NCI-H774 (cell line): Measurements from ENCODE around the gene YPEL5.
A peak's percentile ranks its signal among the peaks of the same experiment; 100 is the strongest.

Experiments
- DNase-seq: peaks from one replicate; lab custom pipeline; 2025; lab: John Stamatoyannopoulos, UW

YPEL5 gene

DNA sequence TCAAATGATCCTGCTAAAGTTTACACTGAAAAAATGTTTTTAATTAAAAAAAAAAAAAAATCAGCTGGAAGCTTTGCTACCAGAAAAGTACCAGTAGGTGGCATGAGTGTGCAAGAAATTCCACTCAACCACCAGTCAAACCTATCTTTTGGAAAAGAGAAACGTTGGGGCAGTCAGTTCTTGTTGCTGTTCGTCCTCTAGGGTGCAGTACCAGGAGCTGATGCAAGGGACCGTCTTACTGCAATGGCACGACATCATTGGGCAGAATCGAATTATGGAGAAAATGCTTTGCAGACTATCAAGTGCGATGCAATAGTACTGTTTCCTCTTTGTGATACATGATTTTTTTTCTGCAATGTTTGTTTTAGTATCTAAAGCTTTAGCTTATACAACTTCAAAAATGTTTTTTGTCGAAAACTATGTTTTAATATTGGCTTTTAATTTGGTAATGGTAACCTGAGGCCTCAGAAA lies 18.3 kb downstream of the YPEL5 start:
- DNase-seq, result peak; percentile 80

DNA sequence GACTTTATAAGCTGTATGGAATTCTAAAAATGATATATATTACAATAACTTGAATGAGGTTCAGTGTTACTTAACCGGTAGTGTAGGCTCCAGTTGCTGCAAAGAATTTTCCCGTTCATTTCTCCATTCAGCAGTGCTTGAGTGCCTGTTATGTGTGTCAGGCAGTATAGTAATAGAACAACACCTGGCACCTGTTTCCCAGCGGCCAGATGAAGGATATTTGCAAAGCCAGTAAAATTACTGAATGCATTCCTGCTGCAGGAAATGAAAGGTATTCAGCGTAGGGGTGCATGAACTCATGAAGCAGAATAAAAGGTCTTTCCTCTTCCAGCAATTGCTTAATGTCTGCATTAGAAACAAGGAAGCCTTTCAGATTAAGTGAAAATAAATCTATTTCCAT lies 18.8 kb downstream of the YPEL5 start:
- DNase-seq, result peak; percentile 46

DNA sequence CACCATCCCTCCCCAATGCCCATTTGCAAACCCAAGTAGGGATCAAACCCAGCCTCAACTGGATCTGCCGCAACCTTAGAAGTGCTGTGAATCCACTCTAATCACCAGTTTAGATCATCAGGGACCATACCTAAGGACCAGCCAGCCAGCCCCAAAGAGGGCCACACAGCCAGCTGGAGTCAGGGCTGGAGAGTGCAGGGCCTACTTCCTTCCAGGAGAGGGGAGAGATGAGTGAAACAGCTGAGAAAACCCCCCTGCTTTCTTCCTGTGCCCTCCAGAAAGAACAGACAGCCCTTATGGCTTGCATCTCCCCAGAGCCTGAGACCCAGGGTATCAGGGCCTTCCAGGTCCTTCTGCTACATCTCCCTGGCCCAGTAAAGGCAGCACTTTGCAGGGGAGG lies 25.8 kb downstream of the YPEL5 start:
- DNase-seq, result no peak

DNA sequence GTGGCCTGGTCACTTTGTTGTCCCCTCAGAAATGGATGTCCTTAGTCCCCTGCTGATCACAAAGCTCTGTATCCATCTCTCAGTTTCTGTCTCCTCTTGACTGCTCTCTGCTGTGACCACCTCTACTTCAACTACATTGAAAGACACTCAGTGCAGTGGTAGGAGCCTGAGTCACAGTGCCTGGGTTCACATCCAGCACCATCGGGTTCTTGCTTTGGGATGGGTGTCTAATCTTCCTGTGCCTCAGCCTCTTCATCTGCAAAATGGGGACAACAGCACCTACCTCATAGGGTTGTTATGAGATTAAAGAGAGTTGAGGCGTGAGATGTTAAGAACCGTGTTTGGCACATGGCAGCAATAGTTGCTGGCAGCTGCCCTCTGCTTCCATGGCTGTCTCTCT lies 30.6 kb downstream of the YPEL5 start:
- DNase-seq, result no peak

DNA sequence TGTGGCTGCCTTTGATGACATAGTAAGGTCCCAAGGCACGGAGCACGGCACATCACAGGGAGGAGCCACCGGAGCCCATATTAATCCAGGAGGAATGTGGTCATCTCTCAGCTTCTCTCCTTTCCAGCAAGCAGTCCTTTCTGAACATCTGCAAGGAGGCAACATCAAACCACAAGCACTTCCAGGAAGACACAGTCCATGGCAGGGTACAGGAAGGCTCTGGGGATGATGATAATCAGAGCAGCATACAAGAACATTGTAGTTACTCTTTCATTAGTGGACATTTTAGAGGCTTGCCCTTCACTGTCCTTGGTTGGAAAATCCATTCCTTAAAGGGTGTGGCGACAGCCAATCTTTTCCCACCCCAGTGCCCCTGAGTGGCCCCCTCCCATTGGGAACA lies 31.1 kb downstream of the YPEL5 start:
- DNase-seq, result no peak

DNA sequence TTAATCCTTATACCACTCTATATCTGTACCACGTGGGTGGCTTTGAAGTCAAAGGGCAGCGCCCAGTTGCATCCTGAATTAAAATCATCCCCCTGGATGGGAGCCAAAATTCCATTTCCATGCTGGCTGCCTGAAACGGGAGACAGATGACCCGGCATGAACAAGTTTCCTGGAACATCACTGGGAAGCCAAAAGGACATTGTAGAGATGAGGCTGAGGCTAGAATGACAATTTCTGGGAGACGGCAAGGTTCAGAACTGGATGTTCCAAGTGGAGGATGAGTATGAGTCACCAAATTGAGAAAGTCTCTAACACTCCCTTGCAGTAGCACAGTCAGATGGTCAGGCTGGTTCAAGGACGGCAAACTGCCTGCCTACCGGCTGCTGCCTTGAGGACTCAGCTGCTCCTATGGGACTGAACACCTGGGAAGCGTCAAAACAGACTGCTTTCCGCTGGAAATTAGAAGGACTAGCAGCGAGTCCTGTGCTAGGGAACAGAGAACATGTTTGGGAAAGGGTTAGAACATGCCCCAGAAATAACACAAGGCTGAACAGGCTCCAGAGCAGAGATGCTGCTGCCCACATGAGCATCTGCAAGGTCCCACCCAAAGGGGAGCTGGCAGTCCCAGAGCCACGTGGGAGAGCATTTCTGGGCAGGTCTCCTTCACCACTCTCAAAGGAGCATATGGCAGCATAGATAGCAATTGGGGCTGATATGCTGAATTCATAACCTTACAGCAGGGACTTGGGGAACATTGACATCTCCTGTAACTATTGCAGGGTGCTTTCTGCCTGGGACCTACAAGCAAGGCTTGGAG lies 32.0 kb downstream of the YPEL5 start:
- no peak for DNase-seq

DNA sequence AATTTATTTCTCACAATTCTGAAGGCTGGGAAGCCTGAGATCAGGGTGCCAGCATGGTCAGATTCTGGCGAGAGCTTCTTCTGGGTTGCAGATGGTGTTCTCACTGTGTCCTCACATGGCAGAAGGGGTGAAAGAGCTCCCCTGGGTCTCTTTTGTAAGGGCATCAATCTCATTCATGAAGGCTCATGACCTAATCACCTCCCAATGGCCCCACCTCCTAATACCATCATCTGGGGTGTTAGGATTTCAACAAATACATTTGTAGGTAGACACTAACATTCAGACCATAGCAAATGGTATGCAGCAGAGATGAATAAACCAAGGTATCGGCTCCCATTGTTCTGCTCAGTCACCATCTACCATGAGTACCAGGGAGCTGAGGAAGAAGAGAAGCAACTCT lies 32.7 kb downstream of the YPEL5 start:
- no peak for DNase-seq

DNA sequence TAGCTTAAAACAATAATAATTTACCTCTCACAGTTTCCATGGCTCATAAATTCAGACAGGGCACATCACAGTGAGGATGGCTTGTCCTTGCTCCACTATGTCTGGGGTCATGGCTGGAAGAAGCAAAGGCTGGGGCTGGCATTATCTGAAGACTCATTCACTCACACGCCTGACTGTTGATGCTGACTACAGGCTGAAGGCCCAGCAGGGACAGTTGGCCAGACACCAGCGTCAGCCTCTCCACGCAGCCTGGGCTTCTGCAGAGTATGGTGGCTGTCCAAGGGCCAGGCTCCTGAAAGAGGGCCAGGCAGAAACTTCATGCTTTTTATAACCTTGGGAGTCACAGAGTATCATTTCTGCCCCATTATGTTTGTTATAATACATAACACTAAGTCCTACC lies 33.4 kb downstream of the YPEL5 start:
- no peak for DNase-seq

DNA sequence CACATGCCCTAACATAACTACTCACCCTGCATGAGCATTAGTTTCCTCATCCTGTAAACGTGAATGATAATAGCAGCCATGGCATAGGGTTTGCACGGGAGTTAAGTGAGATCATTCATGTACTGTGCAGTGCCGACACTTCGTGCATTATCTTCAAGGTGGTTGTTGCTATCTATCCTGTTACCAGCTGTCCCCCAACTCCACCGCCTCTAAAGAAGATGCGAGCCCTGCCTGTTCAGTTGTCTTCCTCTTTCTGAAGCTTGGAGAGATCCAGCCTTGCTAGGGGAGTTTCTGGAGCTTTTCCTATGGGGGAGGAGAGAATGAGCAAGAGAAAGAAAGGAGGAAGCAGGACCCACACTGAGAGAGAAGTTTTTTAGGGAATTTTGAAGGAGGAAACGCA lies 34.4 kb downstream of the YPEL5 start:
- DNase-seq, result no peak

DNA sequence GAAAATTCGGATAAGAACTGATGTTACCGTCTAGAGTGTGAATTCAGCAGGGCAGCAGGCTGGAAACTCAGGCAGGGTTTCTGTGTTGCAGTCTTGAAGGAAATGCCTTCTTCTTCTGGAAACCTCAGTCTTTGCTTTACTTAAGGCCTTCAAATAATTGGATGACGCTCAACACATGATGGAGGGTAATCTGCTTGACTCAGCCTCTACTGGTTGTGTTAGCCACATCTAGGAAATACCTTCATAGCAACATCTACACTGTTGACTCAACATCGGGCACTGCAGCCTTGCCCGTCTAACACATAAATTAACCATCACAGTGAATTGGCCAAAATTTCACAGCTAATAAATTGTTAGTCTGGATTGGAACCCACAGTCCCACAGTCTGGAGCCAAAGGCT lies 37.2 kb downstream of the YPEL5 start:
- no peak for DNase-seq

DNA sequence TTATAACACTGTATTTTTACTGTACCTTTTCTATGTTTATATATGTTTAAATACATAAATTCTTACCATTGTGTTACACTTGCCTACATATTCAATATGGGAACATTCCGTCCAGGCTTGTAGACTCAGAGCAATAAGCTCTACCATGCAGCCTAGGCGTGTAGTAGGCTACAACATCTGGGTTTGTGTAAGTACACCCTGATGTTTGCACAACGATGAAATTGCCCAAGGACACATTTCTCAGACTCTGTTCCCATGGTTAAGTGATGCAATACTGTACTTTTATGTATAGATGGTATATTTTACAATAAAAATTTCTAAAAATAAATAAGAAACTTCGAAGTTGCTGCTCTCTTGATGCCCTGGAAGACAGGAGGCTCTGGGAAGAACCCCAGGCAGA lies 38.4 kb downstream of the YPEL5 start:
- DNase-seq, result no peak

DNA sequence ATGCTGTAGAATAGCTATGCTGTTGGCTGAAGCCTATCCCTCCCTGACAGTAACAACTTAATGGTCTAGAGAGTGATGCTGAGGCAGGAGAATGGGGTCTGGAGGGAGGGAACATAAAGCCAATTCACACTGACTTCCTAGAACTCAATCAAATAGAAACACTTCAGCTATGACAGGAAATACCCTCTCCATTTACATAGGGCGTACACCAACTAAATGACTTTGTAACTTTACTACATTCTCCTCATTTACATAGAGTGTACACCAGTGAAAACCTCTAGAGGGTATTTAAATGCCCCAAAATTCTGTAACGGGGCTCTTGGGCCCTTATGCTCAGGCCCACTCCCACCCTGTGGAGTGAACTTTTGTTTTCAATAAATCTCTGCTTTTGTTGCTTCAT lies 41.5 kb downstream of the YPEL5 start:
- no peak for DNase-seq

DNA sequence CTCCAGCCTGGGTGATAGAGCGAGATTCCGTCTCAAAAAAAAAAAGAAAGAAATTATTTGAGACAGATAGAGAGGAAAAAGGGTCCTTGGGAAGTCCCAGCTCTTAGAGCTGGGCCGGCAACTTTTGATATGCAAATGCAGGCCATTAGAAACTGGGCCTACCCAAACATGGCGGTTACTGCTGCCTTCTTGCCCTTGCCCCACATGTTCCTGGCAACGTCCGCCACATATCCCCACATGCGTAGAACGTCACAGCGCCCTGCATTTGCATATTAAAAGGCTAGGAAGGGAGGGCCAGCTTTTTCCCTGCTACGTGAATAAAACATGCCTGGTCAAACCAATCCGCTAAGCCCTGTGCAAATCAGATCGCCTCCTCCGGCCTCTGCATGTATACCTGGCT lies 43.8 kb downstream of the YPEL5 start:
- DNase-seq, result no peak

DNA sequence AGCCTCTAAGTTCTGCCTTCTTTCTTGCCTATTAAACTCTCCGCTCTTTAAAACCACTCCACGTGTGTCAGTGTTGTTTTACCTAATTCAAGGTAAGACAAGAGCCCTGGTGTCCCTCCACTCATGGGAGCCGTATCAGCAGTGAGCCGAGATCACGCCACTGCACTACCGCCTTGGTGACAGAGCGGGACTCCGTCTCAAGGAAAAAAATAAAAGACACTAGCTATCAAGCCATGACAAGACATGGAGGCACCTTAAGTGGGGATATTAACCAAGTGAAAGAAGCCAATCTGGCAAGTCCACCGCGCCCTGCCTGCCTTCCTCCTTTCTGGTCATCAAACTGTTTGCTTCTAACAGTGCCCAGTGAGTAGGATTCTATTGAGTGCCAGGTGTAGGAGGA lies 44.3 kb downstream of the YPEL5 start:
- no peak for DNase-seq

DNA sequence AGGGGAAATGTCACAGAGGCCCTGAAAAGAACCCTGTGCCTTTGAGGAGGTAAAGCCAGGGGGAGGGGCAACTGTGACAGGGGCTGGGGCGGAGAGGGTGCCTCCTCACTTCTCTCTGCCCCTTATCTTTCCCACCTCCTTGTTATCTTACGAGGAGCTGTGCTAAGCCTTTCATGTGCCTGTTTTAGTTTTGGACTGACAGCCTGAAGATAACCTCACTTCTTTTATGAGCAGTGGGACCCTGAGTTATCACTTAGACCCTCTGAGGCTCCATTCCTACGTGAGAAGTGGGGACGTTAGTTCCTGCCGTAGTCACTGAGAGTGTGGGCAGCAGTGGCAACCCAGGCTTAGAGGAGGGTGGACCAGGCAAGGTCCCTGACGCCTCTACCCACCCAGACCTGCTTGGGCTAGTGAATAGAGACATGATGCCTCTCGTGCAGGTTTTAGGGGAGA lies 45.0 kb downstream of the YPEL5 start:
- no peak for DNase-seq

DNA sequence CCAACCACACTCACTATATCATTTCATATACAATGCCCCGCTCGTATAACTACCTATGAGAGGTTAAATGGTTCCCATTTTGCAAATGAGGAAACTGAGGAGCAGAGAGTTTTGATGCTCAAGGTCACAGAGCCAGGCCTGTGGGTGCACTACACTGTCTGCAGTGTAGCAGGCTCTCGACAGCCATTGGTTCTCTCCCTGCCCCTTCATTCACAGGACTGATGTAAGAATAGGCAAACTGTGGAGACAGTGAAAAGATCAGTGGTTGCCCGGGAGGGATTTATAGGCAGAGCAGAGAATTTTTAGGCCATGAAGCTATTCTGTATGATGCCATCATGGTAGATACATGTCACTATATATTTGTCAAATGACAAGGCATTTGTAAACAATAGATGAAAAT lies 45.5 kb downstream of the YPEL5 start:
- no peak for DNase-seq

DNA sequence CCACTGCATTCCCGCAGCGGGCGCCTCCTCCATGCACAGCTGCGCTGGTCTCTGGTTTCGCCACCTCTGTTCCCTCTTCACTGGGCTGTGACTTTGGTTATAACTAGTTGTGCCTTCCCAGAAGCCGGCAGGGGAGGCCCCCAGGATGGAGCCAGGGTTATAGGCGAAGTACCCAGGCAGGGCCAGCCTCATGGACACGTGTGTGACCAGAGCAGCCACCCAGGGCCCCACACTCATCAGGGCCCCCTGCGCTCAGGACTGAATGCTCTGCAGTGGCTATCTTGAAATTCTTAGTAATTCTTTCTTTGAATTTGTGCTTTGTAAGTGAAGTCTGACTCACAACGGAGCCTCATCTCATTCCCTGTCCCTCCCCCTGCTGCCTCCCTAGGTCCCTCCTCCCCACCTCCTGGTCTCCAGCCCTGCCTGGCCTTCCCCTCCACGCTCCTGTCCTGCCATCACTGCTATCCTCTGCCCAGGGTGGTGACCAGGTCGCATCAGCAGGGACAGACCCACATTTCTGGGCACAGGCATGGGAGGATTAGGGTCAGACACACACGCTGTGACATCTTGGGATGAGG lies 46.4 kb downstream of the YPEL5 start:
- no peak for DNase-seq

DNA sequence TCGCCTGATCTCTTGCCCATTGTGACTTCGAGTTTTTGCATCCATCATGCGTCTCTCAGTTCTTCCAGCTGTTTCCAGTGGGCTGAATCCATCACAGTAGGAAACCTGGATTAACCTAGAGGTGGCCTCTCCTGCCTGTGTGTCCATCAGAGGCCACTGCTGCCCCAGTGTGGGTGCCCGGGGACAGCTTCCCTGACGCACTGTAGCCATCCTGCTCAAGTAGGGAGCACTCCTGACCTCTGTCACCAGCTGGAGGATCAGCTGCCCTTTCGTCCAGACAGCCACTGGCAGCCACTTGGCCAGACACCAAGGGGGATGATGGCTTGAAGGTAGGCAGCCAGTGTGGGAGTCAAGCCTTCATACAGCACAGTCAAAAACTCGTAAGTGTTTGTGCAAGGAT lies 47.6 kb downstream of the YPEL5 start:
- DNase-seq, result no peak

DNA sequence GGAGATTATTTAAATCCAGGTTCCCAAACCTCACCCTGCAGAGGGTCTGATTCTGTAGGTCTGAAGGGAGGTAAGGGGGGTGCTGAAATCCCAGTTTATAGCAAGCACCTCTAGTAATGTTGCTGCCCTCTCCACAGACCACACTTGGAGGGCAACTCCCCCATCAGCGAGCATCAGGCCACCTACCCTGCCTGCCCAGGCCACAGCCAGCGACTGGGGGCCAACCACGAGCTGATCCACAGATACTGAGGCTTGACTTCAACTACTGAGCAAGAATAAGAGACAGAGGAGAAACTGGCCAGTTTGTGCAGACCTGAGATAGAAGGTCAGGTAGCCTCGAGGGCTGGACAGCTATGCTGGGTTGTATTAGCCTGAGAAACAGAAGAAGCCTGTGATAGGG lies 48.2 kb downstream of the YPEL5 start:
- no peak for DNase-seq

DNA sequence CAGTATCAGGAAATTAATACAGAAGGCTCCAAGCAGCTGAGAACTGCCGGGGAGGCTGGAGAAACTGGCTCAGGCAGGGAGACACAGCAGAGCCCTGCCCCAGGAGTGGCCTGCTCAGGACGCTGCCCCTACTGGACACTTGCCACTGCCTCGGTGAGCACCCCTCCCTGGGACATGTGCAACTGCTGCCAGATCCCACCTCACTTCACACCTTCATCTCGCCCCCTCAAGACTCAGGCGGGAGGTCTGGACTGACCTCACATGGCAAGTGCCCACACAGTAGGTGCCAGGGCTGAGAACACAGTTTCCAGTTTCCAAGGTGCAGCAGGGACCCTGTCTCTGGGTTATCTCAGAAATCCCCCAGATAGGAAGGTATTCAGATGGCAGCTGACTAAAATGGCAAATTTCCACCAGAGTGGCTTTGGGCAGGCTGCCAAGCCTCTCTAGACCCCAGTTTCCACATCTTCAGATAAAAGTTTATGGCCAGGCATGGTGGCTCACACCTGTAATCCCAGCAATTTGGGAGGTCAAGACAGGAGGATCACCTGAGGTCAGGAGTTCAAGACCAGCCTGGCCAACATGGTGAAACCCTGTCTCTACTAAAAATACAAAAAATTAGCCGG lies 50.9 kb downstream of the YPEL5 start:
- no peak for DNase-seq

DNA sequence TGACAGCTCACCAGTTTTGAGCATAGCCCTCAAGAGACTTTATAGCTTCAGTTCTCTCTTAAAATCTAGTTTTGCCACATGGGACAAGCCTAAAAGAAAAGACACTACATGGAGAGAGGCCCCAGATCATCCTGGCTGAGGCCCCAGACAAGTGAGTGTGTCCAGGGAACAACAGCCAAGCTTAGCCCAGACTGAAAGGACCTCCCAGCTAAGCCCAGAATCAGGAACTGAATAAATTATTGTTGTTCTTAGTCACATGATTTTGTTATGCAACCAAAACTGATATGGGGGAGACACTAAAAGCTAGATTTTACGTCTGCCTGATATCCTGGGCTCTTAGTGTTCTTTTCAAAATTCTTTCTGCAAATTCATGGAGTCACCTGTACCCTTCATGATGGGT lies 55.2 kb downstream of the YPEL5 start:
- no peak for DNase-seq

DNA sequence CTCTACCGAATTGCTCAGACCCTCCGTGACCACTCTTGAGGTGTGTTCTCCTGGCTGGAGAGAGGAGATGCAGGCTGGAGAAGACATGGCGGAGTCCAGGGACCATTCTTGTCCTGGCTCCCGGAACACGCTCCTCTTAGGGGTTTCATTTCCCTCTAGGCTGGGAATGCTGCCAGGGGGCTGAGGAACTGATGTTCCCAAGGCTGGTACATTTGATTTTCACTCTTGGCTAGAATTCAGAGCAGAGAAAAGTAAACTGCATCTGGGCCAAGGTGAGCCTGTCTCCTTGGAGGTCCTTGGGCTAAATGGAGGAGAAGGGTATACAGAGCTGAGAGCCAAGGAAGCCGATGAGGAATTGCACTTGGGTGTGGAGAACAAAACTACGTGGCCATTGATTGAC lies 56.3 kb downstream of the YPEL5 start:
- no peak for DNase-seq

DNA sequence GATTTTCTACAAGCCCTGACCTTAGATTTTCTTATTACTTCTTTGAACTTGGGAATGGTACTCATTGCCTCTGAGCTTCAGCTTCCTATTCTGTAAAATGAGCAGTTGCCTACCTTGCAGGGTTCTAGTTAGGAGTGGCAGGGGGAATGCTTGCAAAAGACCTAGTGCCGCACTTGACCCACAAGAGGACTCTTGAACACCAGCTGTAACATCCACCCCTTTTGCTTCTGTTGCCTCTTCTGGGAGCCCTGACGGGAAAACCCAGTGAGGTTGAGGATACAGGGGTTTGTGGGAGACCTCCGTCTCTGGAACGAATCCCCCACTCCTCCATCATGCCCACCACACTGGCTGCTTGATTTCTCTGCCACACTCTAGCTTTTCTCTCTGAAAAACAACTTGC lies 57.5 kb downstream of the YPEL5 start:
- DNase-seq, result no peak
